H9 (cell line): ENCODE data around the gene CDS2. TPM values are rescaled to one million over a fixed set of nuclear protein-coding genes. Genes with fewer than 3 reads are reported as not detected.

Experiments used
- DNase-seq: peaks from one replicate; pipeline ENCODE4 v3.0.0-alpha.2; 2017
- H2AFZ ChIP-seq: one replicate; pipeline ENCODE4 v1.6.1; 2013; ENCODE audit warnings: mild to moderate bottlenecking, low read length, control low read depth, moderate library complexity
- H2AK5ac ChIP-seq: 2 replicates; pipeline ENCODE4 v1.6.1; 2013; ENCODE audit warnings: low read length, control low read depth, mixed read lengths; ENCODE audit not compliant: insufficient read length
- H2BK120ac ChIP-seq: one replicate; pipeline ENCODE4 v1.6.1; 2013; ENCODE audit warnings: low read depth, mild to moderate bottlenecking, low read length, control low read depth, inconsistent platforms; ENCODE audit not compliant: poor library complexity, severe bottlenecking
- H2BK12ac ChIP-seq: 2 replicates; pipeline ENCODE4 v1.6.1; 2013; ENCODE audit warnings: low read length, control low read depth, mixed read lengths, low read depth; ENCODE audit not compliant: insufficient read length
- H2BK15ac ChIP-seq: 2 replicates; pipeline ENCODE4 v1.6.1; 2013; ENCODE audit warnings: low read depth, low read length, control low read depth
- H2BK20ac ChIP-seq: one replicate; pipeline ENCODE4 v1.6.1; 2013; ENCODE audit warnings: low read depth, mild to moderate bottlenecking, low read length, control low read depth, inconsistent platforms; ENCODE audit not compliant: poor library complexity, severe bottlenecking
- H2BK5ac ChIP-seq: 2 replicates; pipeline ENCODE4 v1.6.1; 2013; ENCODE audit warnings: low read length, control low read depth, mixed read lengths; ENCODE audit not compliant: insufficient read length
- H3K14ac ChIP-seq: 2 replicates; pipeline ENCODE4 v1.6.1; 2013; ENCODE audit warnings: low read length, control low read depth; ENCODE audit not compliant: insufficient read depth
- H3K18ac ChIP-seq: 2 replicates; pipeline ENCODE4 v1.6.1; 2013; ENCODE audit warnings: low read depth, mild to moderate bottlenecking, mixed read lengths, low read length, control low read depth; ENCODE audit not compliant: insufficient read length
- H3K23ac ChIP-seq: 2 replicates; pipeline ENCODE4 v1.6.1; 2013; ENCODE audit warnings: low read length, control low read depth, mixed read lengths, low read depth; ENCODE audit not compliant: insufficient read length
- H3K23me2 ChIP-seq: 2 replicates; pipeline ENCODE4 v1.6.1; 2013; ENCODE audit warnings: low read depth, mild to moderate bottlenecking, mixed read lengths, low read length, control low read depth; ENCODE audit not compliant: insufficient read length, poor library complexity, severe bottlenecking
- H3K27ac ChIP-seq: 2 replicates; pipeline ENCODE4 v1.5.1; 2013; ENCODE audit warnings: low read length, control low read depth, mixed read lengths, low read depth; ENCODE audit not compliant: insufficient read length
- H3K27me3 ChIP-seq: 2 replicates; pipeline ENCODE4 v1.6.1; 2013; ENCODE audit warnings: low read length, control low read depth, inconsistent platforms; ENCODE audit not compliant: insufficient read depth
- H3K4ac ChIP-seq: 2 replicates; pipeline ENCODE4 v1.6.1; 2013; ENCODE audit warnings: low read depth, mild to moderate bottlenecking, control low read depth, inconsistent platforms, low read length, moderate library complexity
- H3K4me1 ChIP-seq: 2 replicates; pipeline ENCODE4 v1.6.1; 2013; ENCODE audit warnings: low read length, control low read depth, inconsistent platforms; ENCODE audit not compliant: insufficient read depth
- H3K4me2 ChIP-seq: 2 replicates; pipeline ENCODE4 v1.6.1; 2013; ENCODE audit warnings: low read length, control low read depth, mixed read lengths; ENCODE audit not compliant: insufficient read length, insufficient read depth
- H3K56ac ChIP-seq: 2 replicates; pipeline ENCODE4 v1.6.1; 2013; ENCODE audit warnings: low read depth, mild to moderate bottlenecking, mixed read lengths, low read length, control low read depth; ENCODE audit not compliant: insufficient read length
- H3K79me1 ChIP-seq: 2 replicates; pipeline ENCODE4 v1.6.1; 2013; ENCODE audit warnings: low read depth, mild to moderate bottlenecking, moderate library complexity, low read length, control low read depth, inconsistent platforms; ENCODE audit not compliant: insufficient read depth, poor library complexity, severe bottlenecking
- H3K79me2 ChIP-seq: 2 replicates; pipeline ENCODE4 v1.6.1; 2013; ENCODE audit warnings: low read length, control low read depth, inconsistent platforms; ENCODE audit not compliant: insufficient read depth
- H3K9ac ChIP-seq: 2 replicates; pipeline ENCODE4 v1.6.1; 2013; ENCODE audit warnings: low read length, control low read depth, mixed read lengths; ENCODE audit not compliant: insufficient read length; ENCODE audit errors: extremely low read depth
- H3K9me3 ChIP-seq: one replicate; pipeline ENCODE4 v1.6.1; 2013; ENCODE audit warnings: low read depth, low read length, inconsistent platforms; ENCODE audit not compliant: control insufficient read depth
- H3T11ph ChIP-seq: one replicate; pipeline ENCODE4 v1.6.1; 2013; ENCODE audit warnings: mild to moderate bottlenecking, low read length, control low read depth, inconsistent platforms
- H4K20me1 ChIP-seq: one replicate; pipeline ENCODE4 v1.6.1; 2013; ENCODE audit not compliant: control insufficient read depth, insufficient read length, insufficient read depth
- H4K5ac ChIP-seq: 2 replicates; pipeline ENCODE4 v1.6.1; 2013; ENCODE audit warnings: low read depth, mild to moderate bottlenecking, mixed read lengths, low read length, control low read depth; ENCODE audit not compliant: insufficient read length
- H4K8ac ChIP-seq: replicated peaks from 2 replicates; pipeline ENCODE4 v1.6.1; 2013; ENCODE audit warnings: low read length, control low read depth, mixed read lengths, low read depth; ENCODE audit not compliant: insufficient read length
- H4K91ac ChIP-seq: 2 replicates; pipeline ENCODE4 v1.6.1; 2013; ENCODE audit warnings: low read depth, mild to moderate bottlenecking, moderate library complexity, mixed read lengths, low read length, control low read depth; ENCODE audit not compliant: insufficient read length
- H3K27ac Mint-ChIP-seq, 3 experiments: 2 replicates in 2 of 3; 3 replicates in 1 of 3; pipeline ENCODE4 v1.8.0; 2020 to 2021; ENCODE audit warnings: mixed read lengths in 3 of 3, mild to moderate bottlenecking in 1 of 3, moderate library complexity in 1 of 3
- H3K27me3 Mint-ChIP-seq: 2 replicates; pipeline ENCODE4 v1.8.0; 2021; ENCODE audit warnings: low read depth, mild to moderate bottlenecking, moderate library complexity, mixed read lengths
- H3K36me3 Mint-ChIP-seq, 3 experiments: 2 replicates in 2 of 3; 3 replicates in 1 of 3; pipeline ENCODE4 v1.8.0; 2020 to 2021; ENCODE audit warnings: low read depth in 3 of 3, mixed read lengths in 3 of 3; ENCODE audit not compliant: insufficient read depth in 1 of 3
- H3K4me1 Mint-ChIP-seq, 2 experiments: 2 replicates each; pipeline ENCODE4 v1.8.0; 2020; ENCODE audit warnings: mixed read lengths in 2 of 2
- H3K4me3 Mint-ChIP-seq, 2 experiments: 2 replicates in 1 of 2; 3 replicates in 1 of 2; pipeline ENCODE4 v1.8.0; 2020 to 2021; ENCODE audit warnings: mild to moderate bottlenecking in 2 of 2, mixed read lengths in 2 of 2, moderate library complexity in 1 of 2
- H3K9me3 Mint-ChIP-seq, 2 experiments: 2 replicates in 1 of 2; 3 replicates in 1 of 2; pipeline ENCODE4 v1.8.0; 2020; ENCODE audit warnings: mild to moderate bottlenecking in 2 of 2, mixed read lengths in 2 of 2, moderate library complexity in 1 of 2
- CTCF ChIP-seq: fragments of 200-600 bp; sonication (generic); conservative IDR thresholded peaks from 3 replicates; pipeline ENCODE4 v1.8.0; 2021; ENCODE audit warnings: antibody characterized with exemption, mild to moderate bottlenecking
- WGBS: extraction: QIAGEN DNeasy Blood & Tissue Kit; methylation state at CpG from one replicate; pipeline ENCODE4 v1.1.7; 2013; ENCODE audit warnings: missing lambda C conversion rate, low lambda C conversion rate, mixed read lengths; ENCODE audit not compliant: insufficient read length; ENCODE audit errors: extremely low coverage; 5-methylcytosine and 5-hydroxymethylcytosine counted together
- total RNA-seq: library from RNA; stranded (reverse); gene quantifications from 2 replicates; pipeline ENCODE4 v1.2.1, GENCODE V29; 2021

The CDS2 gene
- total RNA-seq, 1 experiment from 2014 or later = 63.2 TPM

GRCh38 chr20:5171790-5172164, 45.0 kb downstream of the CDS2 start:
- no peak overlapping the region for H2AFZ ChIP-seq
- TF ChIP-seq CTCF = no peak

More at GRCh38 chr20:5171790-5172164, 45.0 kb downstream of the CDS2 start:
- WGBS = no CpG with 5 or more reads among the region's 4 CpGs
- Mint-ChIP-seq H3K9me3 (no peaks in the 10 kb centered on the region), H3K27me3 (no peaks in the 10 kb centered on the region), H3K4me3 (no peak overlapping the region), H3K27ac (peak overlapping the region; percentile 11 to 85 (median 49); a peak in 4 of 7 replicates), H3K4me1 (peaks cover 60 to 66% of the 10 kb centered on the region in 2 experiments), H3K36me3 (peaks cover 6 to 19% (median 9%) of the 10 kb centered on the region in 3 experiments; a peak in 6 of 7 replicates)
- Histone ChIP-seq H2BK12ac (no peak overlapping the region), H4K20me1 (no peaks in the 10 kb centered on the region), H3K18ac (peak overlapping the region; percentile 44), H3K4me2 (no peak overlapping the region), H3K23ac (no peak overlapping the region), H3K56ac (no peak overlapping the region), H3K9me3 (no peaks in the 10 kb centered on the region), H3K27me3 (no peaks in the 10 kb centered on the region), H3K9ac (no peak overlapping the region), H2BK15ac (no peak overlapping the region), H3K4me1 (peaks cover 26% of the 10 kb centered on the region; the same call in 1 of the 2 replicates), H4K5ac (no peak overlapping the region), H2BK120ac (no peak overlapping the region), H3K79me2 (peaks cover 6% of the 10 kb centered on the region; the same call in 1 of the 2 replicates), H3K23me2 (no peaks in the 10 kb centered on the region), H3K14ac (no peak overlapping the region; the same call in 1 of the 2 replicates), H3T11ph (no peak overlapping the region), H4K91ac (no peak overlapping the region), H3K79me1 (no peaks in the 10 kb centered on the region), H4K8ac (no peak overlapping the region), H2BK5ac (no peak overlapping the region), H3K4ac (no peak overlapping the region), H2BK20ac (no peak overlapping the region), H3K27ac (no peak overlapping the region), H2AK5ac (no peak overlapping the region)
- DNase-seq = no peak
